ENCODE measurements around the gene ECSCR. TPM values are rescaled to one million over a fixed set of nuclear protein-coding genes. Genes with fewer than 3 reads are reported as not detected.
A peak's percentile ranks its signal among the peaks of the same experiment; 100 is the strongest.
"Not testable (repeated sequence)": the region's sequence is repeated elsewhere in the genome, so short reads cannot be mapped to it uniquely, and the experiment has no call there.

The ECSCR gene
- total and polyA plus RNA-seq, 4 donors, result 10.3 to 63.2 (median 22.8) TPM

DNA sequence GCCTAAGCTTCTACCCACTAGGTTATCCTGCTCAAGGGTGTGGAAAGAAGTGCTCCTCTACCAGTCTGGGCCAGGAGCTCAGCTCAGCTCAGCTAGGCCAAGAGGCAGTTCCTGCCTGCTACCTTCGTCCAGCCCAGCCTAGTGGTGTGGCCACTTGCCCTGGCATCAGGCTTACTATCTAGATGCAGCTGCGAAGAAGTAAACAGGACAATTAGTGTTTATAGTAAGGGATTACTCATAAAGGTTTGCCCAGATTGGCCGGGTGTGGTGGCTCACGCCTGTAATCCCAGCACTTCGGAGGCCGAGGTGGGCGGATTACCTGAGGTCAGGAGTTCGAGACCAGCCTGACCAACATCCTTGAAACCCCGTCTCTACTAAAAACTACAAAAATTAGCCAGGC, 45.9 kb downstream of the ECSCR start:
- H3K27me3 ChIP-seq (ENCODE audit: control insufficient read depth, insufficient read depth, low read length), result no peaks in the 10 kb centered on the region
- H3K27ac ChIP-seq (ENCODE audit: low read depth, low read length), result peak overlapping the region; percentile 90
- H3K9me3 ChIP-seq (ENCODE audit: control insufficient read depth, insufficient read depth, low read length), result no peaks in the 10 kb centered on the region
- no peak for DNase-seq (ENCODE audit: low read depth in 4 of 6, low spot score in 6 of 6)
- 97% methylated on average over 5 of the region's 9 CpGs for WGBS (ENCODE audit: insufficient coverage)
- H3K4me3 ChIP-seq (ENCODE audit: low read depth, low read length), result no peak overlapping the region
- H3K4me1 ChIP-seq (ENCODE audit: control insufficient read depth, insufficient read depth, low read length), result peaks cover 39% of the 10 kb centered on the region
- peaks cover 39% of the 10 kb centered on the region for H3K36me3 ChIP-seq (ENCODE audit: control insufficient read depth, insufficient read depth, low read length)

DNA sequence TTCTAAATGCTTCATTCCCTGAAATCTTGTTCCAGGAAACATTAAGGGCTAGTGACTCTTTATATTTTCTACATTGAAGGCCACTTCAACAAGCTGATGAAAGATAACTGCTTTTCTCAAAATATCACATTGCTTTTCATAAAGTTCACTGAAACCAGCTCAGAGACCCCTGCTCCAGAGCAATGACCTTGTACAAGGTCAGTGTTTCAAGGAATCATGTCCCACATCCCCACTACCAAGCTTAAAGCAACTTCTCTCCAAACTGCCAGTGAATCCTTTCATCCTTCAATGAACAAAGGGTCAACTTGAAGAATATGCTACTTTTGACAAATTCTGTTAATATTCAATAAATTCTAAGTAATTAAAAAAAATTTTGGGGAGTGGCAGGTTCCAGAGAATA, 46.7 kb downstream of the ECSCR start:
- peaks cover 31% of the 10 kb centered on the region for H3K36me3 ChIP-seq (ENCODE audit: control insufficient read depth, insufficient read depth, low read length)
- no peaks in the 10 kb centered on the region for H3K27me3 ChIP-seq (ENCODE audit: control insufficient read depth, insufficient read depth, low read length)
- no peak overlapping the region for H3K4me3 ChIP-seq (ENCODE audit: low read depth, low read length)
- no peaks in the 10 kb centered on the region for H3K9me3 ChIP-seq (ENCODE audit: control insufficient read depth, insufficient read depth, low read length)
- H3K27ac ChIP-seq (ENCODE audit: low read depth, low read length), result peak overlapping the region; percentile 90
- H3K4me1 ChIP-seq (ENCODE audit: control insufficient read depth, insufficient read depth, low read length), result peaks cover 39% of the 10 kb centered on the region
- DNase-seq (ENCODE audit: low read depth in 4 of 6, low spot score in 6 of 6), result no peak

DNA sequence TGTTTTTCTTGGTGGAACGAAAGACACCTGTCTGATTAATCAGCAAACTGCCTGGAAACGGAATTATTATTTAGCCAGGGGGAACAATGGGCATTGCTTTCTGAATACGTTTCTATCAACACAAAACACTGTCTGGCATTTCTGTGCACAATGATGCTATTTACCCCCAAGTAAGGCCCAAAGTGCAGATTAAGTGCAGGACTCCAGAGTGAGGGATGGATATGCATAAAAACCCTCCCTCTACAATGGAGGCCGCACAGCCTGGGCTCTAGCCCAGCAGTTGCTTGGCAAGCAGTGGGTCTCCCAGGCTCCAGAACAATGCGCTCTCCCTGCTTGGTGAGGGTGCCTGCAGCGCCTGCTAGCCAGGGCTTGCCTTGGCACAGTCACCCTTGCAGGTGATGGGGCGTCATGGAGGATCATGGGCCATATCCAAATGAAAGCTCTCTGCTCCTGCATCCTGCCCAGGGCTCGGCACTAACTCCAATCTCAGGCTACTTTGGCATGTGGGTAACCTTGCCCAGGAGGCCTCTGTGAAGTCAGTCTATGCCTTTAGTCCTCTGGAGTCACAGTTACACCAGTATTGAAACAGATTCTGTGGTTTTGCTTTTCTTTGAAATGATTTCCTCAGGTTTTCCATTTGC, 47.2 kb downstream of the ECSCR start:
- peaks cover 31% of the 10 kb centered on the region for H3K36me3 ChIP-seq (ENCODE audit: control insufficient read depth, insufficient read depth, low read length)
- 39% methylated on average over 5 of the region's 8 CpGs for WGBS (ENCODE audit: insufficient coverage)
- no peak overlapping the region for H3K4me3 ChIP-seq (ENCODE audit: low read depth, low read length)
- DNase-seq (ENCODE audit: low read depth in 4 of 6, low spot score in 6 of 6), result peak in 4 of 6 donors; percentile 58 to 93 (median 80)
- peak overlapping the region; percentile 90 for H3K27ac ChIP-seq (ENCODE audit: low read depth, low read length)
- H3K27me3 ChIP-seq (ENCODE audit: control insufficient read depth, insufficient read depth, low read length), result no peaks in the 10 kb centered on the region
- peaks cover 39% of the 10 kb centered on the region for H3K4me1 ChIP-seq (ENCODE audit: control insufficient read depth, insufficient read depth, low read length)
- no peaks in the 10 kb centered on the region for H3K9me3 ChIP-seq (ENCODE audit: control insufficient read depth, insufficient read depth, low read length)

DNA sequence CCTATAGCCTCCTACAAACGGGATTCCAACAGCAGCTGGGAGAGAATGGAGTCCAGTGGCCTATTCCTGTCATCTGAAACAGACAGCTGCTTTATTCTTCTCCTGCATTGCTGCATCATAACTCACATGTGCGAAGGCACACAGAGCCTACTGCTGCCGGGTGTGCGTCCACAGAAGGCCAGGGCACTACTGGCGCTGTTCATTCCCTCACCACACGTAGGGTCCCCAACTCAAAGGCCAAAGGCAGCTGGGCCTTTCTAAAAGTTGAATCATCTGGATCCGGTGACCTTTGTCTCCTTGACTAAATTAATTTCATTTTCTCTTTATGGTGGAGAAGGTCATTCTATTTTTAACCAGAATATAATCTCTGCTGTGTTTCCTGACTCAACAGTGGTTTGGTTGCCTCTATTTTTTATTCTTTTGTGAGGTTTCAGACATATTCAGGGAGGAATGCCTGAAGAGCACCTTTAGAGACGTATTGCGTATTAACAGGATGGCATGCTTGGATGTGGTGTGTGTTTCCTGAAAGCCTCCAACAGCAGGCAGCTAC, 47.9 kb downstream of the ECSCR start:
- peaks cover 39% of the 10 kb centered on the region for H3K4me1 ChIP-seq (ENCODE audit: control insufficient read depth, insufficient read depth, low read length)
- H3K36me3 ChIP-seq (ENCODE audit: control insufficient read depth, insufficient read depth, low read length), result peaks cover 28% of the 10 kb centered on the region
- H3K27ac ChIP-seq (ENCODE audit: low read depth, low read length), result peak overlapping the region; percentile 90
- H3K9me3 ChIP-seq (ENCODE audit: control insufficient read depth, insufficient read depth, low read length), result no peaks in the 10 kb centered on the region
- peak in 2 of 6 donors; percentile 64 to 66 for DNase-seq (ENCODE audit: low read depth in 4 of 6, low spot score in 6 of 6)
- H3K27me3 ChIP-seq (ENCODE audit: control insufficient read depth, insufficient read depth, low read length), result no peaks in the 10 kb centered on the region
- 49% methylated on average over 5 of the region's 9 CpGs for WGBS (ENCODE audit: insufficient coverage)
- no peak overlapping the region for H3K4me3 ChIP-seq (ENCODE audit: low read depth, low read length)

DNA sequence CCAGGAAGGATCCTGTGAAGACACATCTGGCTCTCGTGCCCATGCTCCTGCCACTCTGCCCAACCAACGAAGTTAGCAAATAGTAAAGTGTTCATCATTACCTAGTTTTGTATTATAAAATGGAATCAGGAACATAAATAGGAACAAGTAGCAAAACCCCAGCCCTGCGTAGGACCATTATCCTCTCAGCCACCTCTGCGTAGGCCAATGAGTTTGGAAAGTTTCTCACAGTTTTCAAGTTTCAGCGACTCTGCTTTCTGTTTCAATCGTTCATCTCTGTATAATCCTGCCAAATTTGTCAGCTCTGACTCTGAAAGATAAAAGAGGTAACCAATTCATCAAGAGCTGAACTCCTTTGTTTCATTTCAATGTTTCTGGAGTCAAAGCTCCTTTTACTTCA, 48.6 kb downstream of the ECSCR start:
- no peak for DNase-seq (ENCODE audit: low read depth in 4 of 6, low spot score in 6 of 6)
- WGBS (ENCODE audit: insufficient coverage), result 71% methylated on average over 4 of the region's 6 CpGs
- no peaks in the 10 kb centered on the region for H3K9me3 ChIP-seq (ENCODE audit: control insufficient read depth, insufficient read depth, low read length)
- H3K27ac ChIP-seq (ENCODE audit: low read depth, low read length), result peak overlapping the region; percentile 90
- no peaks in the 10 kb centered on the region for H3K27me3 ChIP-seq (ENCODE audit: control insufficient read depth, insufficient read depth, low read length)
- no peak overlapping the region for H3K4me3 ChIP-seq (ENCODE audit: low read depth, low read length)
- peaks cover 22% of the 10 kb centered on the region for H3K36me3 ChIP-seq (ENCODE audit: control insufficient read depth, insufficient read depth, low read length)
- H3K4me1 ChIP-seq (ENCODE audit: control insufficient read depth, insufficient read depth, low read length), result peaks cover 39% of the 10 kb centered on the region

DNA sequence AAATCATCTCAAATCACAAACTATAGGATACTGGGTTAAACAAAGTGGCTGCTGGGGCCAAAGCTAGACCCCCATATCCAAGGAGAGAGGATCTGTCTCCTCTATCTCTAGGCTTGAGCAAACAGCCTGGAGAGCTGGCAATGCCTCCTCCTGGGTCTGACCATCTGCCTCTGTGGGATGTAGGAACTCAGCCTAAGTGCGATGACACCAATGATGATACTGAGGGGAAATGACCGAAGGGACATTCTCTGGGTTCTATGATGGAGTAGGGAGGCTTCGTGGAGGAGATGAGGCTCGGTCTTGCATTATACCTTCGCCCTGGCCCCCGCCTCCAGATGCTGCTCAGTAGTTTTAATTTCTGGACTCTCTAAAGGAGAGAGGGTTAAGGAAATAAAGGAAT, 49.4 kb downstream of the ECSCR start:
- Histone ChIP-seq H3K4me1 (ENCODE audit: control insufficient read depth, insufficient read depth, low read length) (peaks cover 41% of the 10 kb centered on the region), H3K36me3 (ENCODE audit: control insufficient read depth, insufficient read depth, low read length) (peaks cover 20% of the 10 kb centered on the region), H3K27ac (ENCODE audit: low read depth, low read length) (no peak overlapping the region), H3K9me3 (ENCODE audit: control insufficient read depth, insufficient read depth, low read length) (no peaks in the 10 kb centered on the region), H3K27me3 (ENCODE audit: control insufficient read depth, insufficient read depth, low read length) (no peaks in the 10 kb centered on the region), H3K4me3 (ENCODE audit: low read depth, low read length) (no peak overlapping the region)
- WGBS (ENCODE audit: insufficient coverage), result 96% methylated on average over 3 of the region's 6 CpGs
- no peak for DNase-seq (ENCODE audit: low read depth in 4 of 6, low spot score in 6 of 6)

DNA sequence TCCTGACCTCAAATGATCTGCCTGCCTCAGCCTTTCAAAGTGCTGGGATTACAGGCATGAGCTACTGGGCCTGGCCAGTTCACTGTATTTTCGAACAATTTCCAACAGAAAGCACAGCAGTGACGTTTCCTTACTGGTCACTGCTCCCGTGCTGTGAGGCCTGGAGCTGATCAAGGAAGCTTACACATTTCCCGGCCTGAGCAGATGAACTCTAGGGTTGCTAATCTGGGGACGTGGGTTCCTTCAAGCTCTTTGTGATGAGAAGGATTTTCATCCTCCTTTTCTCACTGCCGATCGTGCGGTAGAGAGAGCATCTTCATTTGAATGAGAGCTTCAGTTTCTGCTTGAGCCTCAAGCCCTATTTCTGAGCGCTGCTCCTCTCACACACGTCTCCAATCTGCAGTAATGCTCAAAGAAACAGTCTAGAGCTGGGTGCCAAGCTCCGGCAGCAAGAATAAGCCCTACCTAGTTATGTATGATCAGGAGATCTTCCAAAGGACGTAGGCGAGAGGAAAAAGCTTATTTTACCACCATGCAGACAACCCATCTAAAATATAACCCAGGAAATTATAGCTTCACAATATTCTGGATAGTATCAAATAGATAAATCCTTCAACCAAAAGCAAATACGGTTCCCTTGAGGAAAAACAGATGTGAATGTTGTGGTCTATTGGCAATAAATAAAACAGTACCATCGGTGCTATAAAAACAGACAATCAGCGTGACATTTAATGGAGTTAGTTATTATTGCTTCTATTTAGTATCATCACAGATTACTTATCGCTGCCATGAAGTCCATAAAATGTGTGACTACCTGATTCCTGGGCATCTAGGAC, 51.3 kb downstream of the ECSCR start:
- Histone ChIP-seq H3K27me3 (ENCODE audit: control insufficient read depth, insufficient read depth, low read length) (no peaks in the 10 kb centered on the region), H3K4me3 (ENCODE audit: low read depth, low read length) (no peak overlapping the region), H3K36me3 (ENCODE audit: control insufficient read depth, insufficient read depth, low read length) (peaks cover 10% of the 10 kb centered on the region), H3K4me1 (ENCODE audit: control insufficient read depth, insufficient read depth, low read length) (peaks cover 25% of the 10 kb centered on the region), H3K9me3 (ENCODE audit: control insufficient read depth, insufficient read depth, low read length) (no peaks in the 10 kb centered on the region), H3K27ac (ENCODE audit: low read depth, low read length) (no peak overlapping the region)
- 81% methylated on average over 4 of the region's 17 CpGs for WGBS (ENCODE audit: insufficient coverage)
- peak in 1 of 6 donors; percentile 64 for DNase-seq (ENCODE audit: low read depth in 4 of 6, low spot score in 6 of 6)

DNA sequence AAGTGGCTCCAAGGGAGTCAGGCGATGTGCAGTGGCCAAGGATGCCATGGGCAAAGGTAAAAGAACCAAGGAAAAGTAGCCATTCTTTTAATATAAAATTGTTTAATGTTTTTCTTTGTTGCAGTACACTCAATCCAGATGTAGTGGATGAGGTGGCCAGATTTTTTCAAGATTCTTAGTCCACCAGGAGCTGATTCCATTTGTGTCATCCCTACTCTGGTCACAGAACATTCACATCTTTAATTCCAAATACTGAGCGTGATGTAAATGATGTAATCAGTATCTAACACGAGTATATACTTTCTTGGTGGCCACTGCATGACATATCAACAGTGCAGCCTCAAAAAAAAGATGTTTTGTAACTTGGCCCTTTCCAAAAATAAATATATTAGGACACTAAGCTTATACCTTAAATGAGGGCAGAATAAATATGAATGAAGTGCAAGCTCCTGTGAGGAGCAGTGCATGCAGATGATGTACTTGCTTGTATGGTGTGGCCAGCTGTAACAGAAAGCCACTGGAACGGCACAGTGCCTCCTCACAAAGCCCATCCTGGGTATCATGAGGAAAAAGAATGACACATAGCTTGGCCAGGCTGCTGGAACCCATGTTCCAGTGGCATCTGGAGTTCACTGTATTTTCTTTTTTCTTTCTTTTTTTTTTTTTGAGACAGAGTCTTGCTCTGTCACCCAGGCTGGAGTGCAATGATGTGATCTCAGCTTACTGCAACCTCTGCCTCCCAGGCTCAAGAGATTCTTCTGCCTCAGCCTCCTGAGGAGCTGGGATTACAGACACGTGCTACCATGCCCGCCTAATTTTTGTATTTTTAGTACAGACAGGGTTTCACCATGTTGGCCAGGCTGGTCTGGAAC, 52.2 kb downstream of the ECSCR start:
- peaks cover 10% of the 10 kb centered on the region for H3K36me3 ChIP-seq (ENCODE audit: control insufficient read depth, insufficient read depth, low read length)
- H3K9me3 ChIP-seq (ENCODE audit: control insufficient read depth, insufficient read depth, low read length), result no peaks in the 10 kb centered on the region
- no peaks in the 10 kb centered on the region for H3K27me3 ChIP-seq (ENCODE audit: control insufficient read depth, insufficient read depth, low read length)
- peaks cover 20% of the 10 kb centered on the region for H3K4me1 ChIP-seq (ENCODE audit: control insufficient read depth, insufficient read depth, low read length)
- 72% methylated on average over 2 of the region's 6 CpGs for WGBS (ENCODE audit: insufficient coverage)
- no peak overlapping the region for H3K27ac ChIP-seq (ENCODE audit: low read depth, low read length)
- no peak overlapping the region for H3K4me3 ChIP-seq (ENCODE audit: low read depth, low read length)
- no peak for DNase-seq (ENCODE audit: low read depth in 4 of 6, low spot score in 6 of 6)

DNA sequence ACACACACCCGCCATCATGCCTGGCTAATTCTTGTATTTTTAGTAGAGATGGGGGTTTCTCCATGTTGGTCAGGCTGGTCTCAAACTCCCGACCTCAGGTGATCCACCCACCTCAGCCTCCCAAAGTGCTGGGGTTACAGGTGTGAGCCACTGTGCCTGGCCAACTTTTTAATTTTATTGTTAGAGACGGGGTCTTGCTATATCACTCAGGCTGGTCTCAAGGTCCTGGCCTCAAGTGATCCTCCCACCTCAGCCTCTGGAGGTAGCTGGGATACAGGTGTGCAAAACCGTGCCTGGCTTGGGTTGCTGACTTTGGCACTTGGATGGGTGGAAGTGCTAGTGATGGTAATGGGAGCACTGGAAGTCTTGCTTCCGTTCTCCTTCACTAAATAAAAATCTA, 53.4 kb downstream of the ECSCR start:
- not testable (repeated sequence) for H3K27me3 ChIP-seq (ENCODE audit: control insufficient read depth, insufficient read depth, low read length); H3K4me3 ChIP-seq (ENCODE audit: low read depth, low read length); DNase-seq (ENCODE audit: low read depth in 4 of 6, low spot score in 6 of 6); H3K27ac ChIP-seq (ENCODE audit: low read depth, low read length); H3K9me3 ChIP-seq (ENCODE audit: control insufficient read depth, insufficient read depth, low read length)
- H3K36me3 ChIP-seq (ENCODE audit: control insufficient read depth, insufficient read depth, low read length), result peaks cover 10% of the 10 kb centered on the region
- WGBS (ENCODE audit: insufficient coverage), result no CpG with 5 or more reads among the region's 5 CpGs
- H3K4me1 ChIP-seq (ENCODE audit: control insufficient read depth, insufficient read depth, low read length), result peaks cover 16% of the 10 kb centered on the region

All from spinal cord (tissue), 10 donors.